Thyroid gland (tissue), 4 donors: ENCODE measurements around the gene TMEM121B.

Experiments
- POLR2A ChIP-seq, 2 donors: fragments of 450-650 bp; IDR thresholded peaks; one replicate each; pipeline ENCODE4 v1.6.1; 2017; ENCODE audit warnings: antibody characterized with exemption in 2 of 2, mild to moderate bottlenecking in 2 of 2, moderate library complexity in 1 of 2
- TF ChIP-seq, protein P1 (sequence below), 6 experiments: fragments of 200-600 bp in 3 of 6; fragments of 450-650 bp in 3 of 6; sonication (generic) in 3 of 6; IDR thresholded peaks; one replicate each; pipeline ENCODE4 v1.5.1; 2016 to 2019; ENCODE audit warnings: antibody characterized with exemption in 6 of 6, mild to moderate bottlenecking in 2 of 6, inconsistent platforms in 1 of 6, moderate library complexity in 1 of 6

DNA sequence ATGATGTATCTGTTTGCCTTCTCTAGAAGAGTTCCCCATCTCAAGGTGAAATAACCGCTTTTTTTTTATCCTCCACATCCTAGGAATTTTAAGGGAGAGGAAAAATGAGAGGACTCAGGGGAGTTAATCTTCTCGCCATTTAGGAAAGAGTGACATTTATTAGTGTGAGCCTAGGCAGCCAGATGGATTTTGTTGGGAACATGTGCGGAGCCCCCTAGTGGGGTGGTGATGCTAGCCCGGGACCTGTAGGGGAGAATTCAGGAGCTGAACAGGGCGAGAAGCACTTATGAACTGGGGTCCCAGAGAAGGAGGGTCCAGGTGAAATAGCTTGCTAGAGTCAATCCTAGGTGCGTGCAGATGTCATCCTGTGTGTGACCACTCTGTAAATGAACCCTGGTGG is 25.6 kb downstream of the TMEM121B start:
- TF ChIP-seq, protein P1, sequence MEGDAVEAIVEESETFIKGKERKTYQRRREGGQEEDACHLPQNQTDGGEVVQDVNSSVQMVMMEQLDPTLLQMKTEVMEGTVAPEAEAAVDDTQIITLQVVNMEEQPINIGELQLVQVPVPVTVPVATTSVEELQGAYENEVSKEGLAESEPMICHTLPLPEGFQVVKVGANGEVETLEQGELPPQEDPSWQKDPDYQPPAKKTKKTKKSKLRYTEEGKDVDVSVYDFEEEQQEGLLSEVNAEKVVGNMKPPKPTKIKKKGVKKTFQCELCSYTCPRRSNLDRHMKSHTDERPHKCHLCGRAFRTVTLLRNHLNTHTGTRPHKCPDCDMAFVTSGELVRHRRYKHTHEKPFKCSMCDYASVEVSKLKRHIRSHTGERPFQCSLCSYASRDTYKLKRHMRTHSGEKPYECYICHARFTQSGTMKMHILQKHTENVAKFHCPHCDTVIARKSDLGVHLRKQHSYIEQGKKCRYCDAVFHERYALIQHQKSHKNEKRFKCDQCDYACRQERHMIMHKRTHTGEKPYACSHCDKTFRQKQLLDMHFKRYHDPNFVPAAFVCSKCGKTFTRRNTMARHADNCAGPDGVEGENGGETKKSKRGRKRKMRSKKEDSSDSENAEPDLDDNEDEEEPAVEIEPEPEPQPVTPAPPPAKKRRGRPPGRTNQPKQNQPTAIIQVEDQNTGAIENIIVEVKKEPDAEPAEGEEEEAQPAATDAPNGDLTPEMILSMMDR (IDR thresholded peaks at IDR 0.05) = no peak
- no peak for TF ChIP-seq POLR2A (IDR thresholded peaks at IDR 0.05)
